VCaP (cell line): ENCODE results near the gene MLLT3.

ENCODE experiments used
- H3K27ac ChIP-seq: fragments of 450-650 bp; 2 replicates; pipeline ENCODE4 v1.5.1; 2017
- TF ChIP-seq, protein P1 (sequence below): fragments of 450-650 bp; conservative IDR thresholded peaks from 2 replicates; pipeline ENCODE4 v1.5.1; 2017; ENCODE audit warnings: mild to moderate bottlenecking, moderate library complexity

Gene MLLT3

DNA sequence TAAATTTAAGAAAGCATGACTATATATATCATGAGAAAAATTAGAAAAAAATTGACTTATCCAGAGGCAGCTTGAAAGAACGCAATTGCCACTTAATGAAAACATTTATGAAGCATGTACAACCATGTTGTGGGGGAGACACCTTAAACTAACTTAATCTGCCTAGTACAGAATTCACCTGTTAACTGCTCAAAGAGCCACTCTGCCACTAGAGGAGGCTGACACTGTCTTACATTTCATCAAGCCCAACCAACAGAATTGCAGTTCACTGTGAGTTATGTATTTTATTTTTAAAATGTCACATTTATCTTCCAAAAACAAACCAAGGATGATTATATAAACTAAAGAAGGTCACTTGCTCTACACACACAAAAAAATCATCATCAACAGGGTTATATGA is 252.9 kb downstream of the MLLT3 start:
- TF ChIP-seq, protein P1, sequence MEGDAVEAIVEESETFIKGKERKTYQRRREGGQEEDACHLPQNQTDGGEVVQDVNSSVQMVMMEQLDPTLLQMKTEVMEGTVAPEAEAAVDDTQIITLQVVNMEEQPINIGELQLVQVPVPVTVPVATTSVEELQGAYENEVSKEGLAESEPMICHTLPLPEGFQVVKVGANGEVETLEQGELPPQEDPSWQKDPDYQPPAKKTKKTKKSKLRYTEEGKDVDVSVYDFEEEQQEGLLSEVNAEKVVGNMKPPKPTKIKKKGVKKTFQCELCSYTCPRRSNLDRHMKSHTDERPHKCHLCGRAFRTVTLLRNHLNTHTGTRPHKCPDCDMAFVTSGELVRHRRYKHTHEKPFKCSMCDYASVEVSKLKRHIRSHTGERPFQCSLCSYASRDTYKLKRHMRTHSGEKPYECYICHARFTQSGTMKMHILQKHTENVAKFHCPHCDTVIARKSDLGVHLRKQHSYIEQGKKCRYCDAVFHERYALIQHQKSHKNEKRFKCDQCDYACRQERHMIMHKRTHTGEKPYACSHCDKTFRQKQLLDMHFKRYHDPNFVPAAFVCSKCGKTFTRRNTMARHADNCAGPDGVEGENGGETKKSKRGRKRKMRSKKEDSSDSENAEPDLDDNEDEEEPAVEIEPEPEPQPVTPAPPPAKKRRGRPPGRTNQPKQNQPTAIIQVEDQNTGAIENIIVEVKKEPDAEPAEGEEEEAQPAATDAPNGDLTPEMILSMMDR, result peak; percentile 49
- H3K27ac ChIP-seq, result no peak overlapping the region

DNA sequence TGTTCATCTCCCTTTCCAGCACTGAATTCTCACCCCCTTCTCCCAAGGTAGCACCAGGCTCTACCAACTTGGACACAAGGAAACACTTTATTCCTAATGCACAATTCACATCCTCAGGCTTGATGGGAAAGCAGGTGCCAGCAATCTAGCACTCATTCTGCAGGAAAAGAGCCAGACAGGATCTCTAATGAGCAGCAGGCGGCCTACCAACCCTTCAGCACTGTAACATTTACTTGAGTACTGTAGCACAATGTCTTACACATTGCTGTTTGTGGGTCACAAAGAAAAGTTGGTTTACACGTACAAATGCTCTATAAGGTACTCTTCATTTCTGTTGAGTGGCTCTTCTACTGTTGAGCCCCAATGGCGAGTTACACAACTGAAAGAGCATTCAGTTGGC is 254.4 kb downstream of the MLLT3 start:
- TF ChIP-seq, protein P1, result no peak
- H3K27ac ChIP-seq, result no peak overlapping the region

DNA sequence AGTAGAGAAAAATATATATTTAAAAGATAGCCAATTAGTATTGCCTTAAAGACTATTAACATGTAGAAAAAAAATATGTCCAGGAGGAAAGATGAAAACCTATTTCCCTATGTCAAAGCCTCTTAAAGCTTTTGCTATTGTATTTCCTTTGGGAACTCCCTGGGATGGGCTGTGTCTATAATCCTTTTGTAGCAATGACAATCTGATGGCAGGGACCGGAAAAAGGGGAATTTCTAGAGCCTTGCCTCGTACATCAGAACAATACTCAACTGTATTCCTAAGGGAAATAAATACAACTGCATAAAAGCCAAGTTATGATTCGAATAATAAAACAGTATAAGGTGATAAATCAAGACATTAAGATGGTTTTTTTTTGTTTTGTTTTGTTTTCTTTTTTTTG is 257.3 kb downstream of the MLLT3 start:
- TF ChIP-seq, protein P1, result no peak
- H3K27ac ChIP-seq, result no peak overlapping the region

DNA sequence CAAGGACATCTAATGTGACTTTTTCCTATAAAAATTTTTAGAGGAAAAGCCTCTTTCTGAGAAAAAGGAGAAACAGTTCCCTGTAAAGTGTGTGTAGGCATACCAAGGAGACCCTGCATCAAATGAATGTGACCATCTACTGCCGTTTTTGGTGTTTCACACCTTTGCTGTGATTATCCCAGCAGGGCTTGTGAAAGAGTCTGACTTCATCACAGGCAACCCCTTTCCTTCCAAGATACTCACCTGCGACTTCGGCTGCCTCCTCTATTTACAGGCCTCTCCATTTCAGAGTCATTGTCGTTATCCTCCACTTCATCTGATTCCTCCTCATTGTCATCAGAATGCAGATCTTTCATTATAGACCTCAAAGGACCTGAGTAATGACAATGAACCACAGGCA is 259.1 kb downstream of the MLLT3 start:
- TF ChIP-seq, protein P1, result no peak

DNA sequence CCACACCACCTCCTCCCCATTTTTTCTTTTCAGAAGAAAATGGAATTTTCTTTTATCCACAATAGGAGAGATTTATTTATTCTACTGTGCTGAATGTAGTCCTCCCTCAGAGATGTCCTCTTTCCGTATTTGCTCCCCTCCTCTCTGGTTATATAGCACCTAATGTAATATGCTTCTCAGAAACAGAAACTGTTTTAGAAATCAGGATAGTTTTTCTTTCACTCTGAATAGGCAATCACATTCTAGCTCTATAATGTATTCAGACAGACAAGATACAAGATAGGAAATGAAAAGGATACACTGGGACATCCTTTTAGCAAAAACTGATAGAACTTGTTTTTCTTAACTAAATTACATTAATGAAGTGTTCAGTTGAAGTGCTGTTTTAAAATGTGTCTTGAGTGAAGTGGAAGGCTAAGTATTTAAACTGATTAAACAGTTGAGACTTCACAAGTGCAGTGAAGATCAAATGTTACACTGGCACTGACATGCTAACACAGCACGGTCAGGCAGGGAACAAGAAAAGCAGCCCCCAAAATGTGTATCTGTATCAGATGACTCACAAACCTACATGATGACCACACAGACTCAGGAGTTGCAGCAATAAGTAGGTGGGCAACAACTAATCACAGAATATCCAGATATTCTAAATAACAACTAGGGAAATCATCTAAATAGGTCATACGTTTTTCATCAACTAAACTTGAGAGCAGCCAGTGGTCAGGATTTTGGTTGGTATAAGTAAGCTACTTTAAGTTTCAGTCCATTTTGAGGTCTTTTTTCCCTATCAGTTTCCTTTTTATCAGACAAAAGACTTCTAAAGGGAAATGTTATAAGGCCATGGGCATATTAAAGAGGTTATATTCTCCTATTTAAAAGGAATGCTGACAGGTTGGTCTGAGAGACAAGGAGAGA is 260.4 kb downstream of the MLLT3 start:
- TF ChIP-seq, protein P1, result no peak
- H3K27ac ChIP-seq, result no peak overlapping the region

More for the DNA sequence above, 259.1 kb downstream of the MLLT3 start:
- H3K27ac ChIP-seq, result no peak overlapping the region

DNA sequence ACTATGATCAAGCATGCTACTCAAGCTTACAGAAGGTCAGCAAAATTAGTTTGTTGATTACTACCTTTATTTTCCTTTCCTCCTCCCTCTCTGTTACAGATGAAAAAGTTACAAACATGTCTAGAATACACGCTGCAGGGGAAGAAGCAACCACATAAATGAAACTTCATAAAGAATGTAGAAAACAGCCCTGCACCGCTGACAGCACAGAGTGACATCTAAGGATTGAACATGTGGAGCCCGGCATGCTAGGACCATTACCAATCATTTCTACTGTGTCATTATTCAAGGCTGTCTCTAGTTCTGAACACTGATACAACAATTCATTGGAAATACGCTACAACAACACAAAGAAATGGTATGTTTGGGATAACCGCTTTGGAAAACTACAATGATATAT is 261.1 kb downstream of the MLLT3 start:
- H3K27ac ChIP-seq, result no peak overlapping the region
- TF ChIP-seq, protein P1, result no peak

DNA sequence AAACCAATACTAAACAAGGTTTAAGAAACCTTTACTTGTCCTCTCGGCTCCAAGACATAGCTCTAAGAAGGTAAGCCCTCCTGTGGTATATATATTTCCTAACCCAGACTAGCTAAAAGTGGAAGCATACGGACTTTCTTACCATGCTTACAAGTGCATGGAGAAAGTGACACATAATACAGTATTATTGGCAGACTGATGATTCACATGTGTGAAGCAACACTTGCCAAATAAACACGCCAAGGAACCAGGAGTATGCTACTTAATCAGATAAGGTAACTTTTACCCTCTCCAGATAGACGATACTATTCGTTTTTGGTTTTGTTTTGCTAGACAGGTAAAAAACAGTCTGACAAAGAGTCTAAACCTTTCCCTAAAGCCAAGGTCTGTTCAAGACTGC is 264.1 kb downstream of the MLLT3 start:
- H3K27ac ChIP-seq, result peak overlapping the region; percentile 77
- TF ChIP-seq, protein P1, result no peak
